Measurements from ENCODE around the gene HDHD3.

The HDHD3 gene

GRCh38 chr9:113343732-113344231, 33.0 kb downstream of the HDHD3 start:
- ChIA-PET CTCF (no interaction called here), POLR2A (no interaction called here)
- no peak for TF ChIP-seq CTCF (IDR thresholded peaks at IDR 0.05; ENCODE audit: insufficient read depth, low read length, missing control alignments)
- no peak for DNase-seq (ENCODE audit: low read depth, low spot score)
- no peak overlapping the region for H3K4me3 ChIP-seq (ENCODE audit: low read depth, low read length)

DNA sequence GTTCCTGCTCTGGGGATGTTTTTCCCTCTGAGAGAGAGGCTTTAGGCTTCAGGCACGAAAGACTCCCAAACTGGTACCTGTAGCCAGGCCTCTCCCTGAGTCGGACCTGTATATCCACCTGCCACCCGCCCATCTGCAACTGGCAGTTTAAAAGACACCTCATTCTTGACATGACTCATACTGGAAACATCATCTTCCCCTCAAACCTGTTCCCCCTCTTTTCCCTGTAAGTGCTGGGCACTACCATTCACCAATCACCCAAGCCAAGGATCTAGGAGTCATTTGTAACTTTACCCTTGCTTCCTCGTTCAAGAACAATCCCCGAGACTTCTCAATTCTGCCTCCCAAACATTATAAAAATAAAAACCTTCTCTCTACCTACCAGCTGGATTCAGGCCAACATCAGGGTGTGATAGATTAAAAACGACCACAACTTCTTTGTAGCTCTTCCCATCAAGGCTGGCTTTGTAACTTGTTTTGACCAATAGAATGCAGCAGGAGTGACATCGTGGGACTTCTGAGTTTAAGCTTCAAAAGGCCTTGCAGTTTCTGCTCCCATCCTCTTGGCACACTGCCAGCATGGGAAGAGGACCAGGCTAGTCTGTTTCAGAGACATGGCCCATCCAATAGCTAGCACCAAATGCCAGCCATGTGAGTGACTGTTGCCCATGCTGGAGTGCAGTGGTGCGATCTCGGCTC, 34.9 kb downstream of the HDHD3 start:
- no peak overlapping the region for H3K4me3 ChIP-seq (ENCODE audit: low read depth, low read length)
- CTCF ChIA-PET: interaction anchor here (0.8 to 3.7 kb wide), 4 partner anchors 60 to 104 kb away, joined by 3 to 26 read pairs (median 4); partner anchors contain the start of gene ALAD
- POLR2A ChIA-PET: no interaction called here
- no peak for TF ChIP-seq CTCF (IDR thresholded peaks at IDR 0.05; ENCODE audit: insufficient read depth, low read length, missing control alignments)
- no peak for DNase-seq (ENCODE audit: low read depth, low spot score)

DNA sequence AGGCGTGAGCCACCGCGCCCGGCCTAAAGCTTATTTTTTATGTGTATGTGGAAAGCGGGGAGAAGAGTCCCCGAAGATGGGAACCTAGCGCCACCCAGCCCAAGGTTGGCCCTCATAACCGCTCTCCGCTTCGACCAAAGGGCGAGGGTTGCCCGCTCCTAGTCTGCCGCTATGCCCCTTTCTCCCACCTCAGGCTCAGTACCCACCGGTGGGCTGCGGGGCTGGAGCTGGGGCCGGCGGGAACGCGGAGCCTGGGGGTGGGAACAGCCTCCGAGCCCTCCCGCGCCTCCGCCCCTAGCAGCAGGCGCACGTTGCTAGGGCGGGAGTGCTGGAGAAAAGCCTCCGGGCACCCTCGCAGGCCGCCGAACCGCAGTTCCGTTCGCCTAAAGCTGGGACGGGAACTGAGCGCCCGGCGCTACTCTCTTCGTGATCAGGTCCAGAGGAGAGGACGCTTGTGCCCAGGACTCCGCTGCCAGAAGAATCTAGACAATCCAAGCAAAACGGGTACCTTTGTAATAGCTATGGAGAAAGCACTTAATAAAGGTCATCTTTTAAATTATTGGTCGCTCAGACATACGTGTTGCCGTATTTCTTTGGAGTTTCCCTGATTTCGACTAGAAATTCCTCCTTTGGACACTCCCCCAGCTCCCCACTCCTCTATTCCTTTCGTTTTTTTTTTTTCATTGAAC, 36.6 kb downstream of the HDHD3 start, which contains the start of gene WDR31:
Gene WDR31, minus strand, starts transcription at position 265 of the 689 bp plus-strand sequence. CDS start 8,253 bp downstream, outside the sequence.
- no peak for TF ChIP-seq CTCF (IDR thresholded peaks at IDR 0.05; ENCODE audit: insufficient read depth, low read length, missing control alignments)
- DNase-seq (ENCODE audit: low read depth, low spot score): peak; percentile 29
- ChIA-PET CTCF (interaction anchor here (0.9 to 3.7 kb wide), 7 partner anchors 11 to 86 kb away, joined by 3 to 26 read pairs (median 5); partner anchors contain the start of genes ALAD, CDC26 and PRPF4), POLR2A (interaction anchor here (0.6 to 1.5 kb wide), 3 partner anchors 18 to 65 kb away, joined by 3 to 14 read pairs (median 5); partner anchors contain the start of genes CDC26 and PRPF4)
- peak within 1 kb of the TSS; percentile 93 for H3K4me3 ChIP-seq (ENCODE audit: low read depth, low read length)

DNA sequence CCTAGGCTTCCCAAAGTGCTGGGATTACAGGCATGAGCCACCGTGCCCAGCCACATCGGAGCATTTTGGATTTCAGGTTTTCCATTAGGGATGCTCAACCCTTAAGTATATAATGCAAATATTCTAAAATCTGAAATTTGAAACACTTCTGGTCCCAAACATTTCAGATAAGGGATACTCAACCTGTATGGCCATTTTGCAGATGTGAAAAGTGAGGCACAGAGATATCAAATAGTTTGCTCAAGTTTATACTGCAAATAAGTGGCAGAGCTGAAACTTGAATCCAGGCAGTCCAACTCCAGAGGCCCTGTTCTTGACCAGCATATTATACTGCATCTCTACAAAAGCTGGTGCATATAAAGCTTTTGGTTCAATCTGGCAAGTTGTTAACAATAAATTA, 39.1 kb downstream of the HDHD3 start:
- DNase-seq (ENCODE audit: low read depth, low spot score): no peak
- CTCF ChIA-PET: no interaction called here
- TF ChIP-seq CTCF (IDR thresholded peaks at IDR 0.05; ENCODE audit: insufficient read depth, low read length, missing control alignments): no peak
- no peak overlapping the region for H3K4me3 ChIP-seq (ENCODE audit: low read depth, low read length)
- POLR2A ChIA-PET: no interaction called here

- POLR2A ChIA-PET: no interaction called here
- no peak overlapping the region for H3K4me3 ChIP-seq (ENCODE audit: low read depth, low read length)
- no peak for DNase-seq (ENCODE audit: low read depth, low spot score)
- CTCF ChIA-PET: no interaction called here
- TF ChIP-seq CTCF (IDR thresholded peaks at IDR 0.05; ENCODE audit: insufficient read depth, low read length, missing control alignments): no peak
Observed at GRCh38 chr9:113331780-113332179, 45.0 kb downstream of the HDHD3 start.

Measured in AG04449 (cell line).